Measurements from ENCODE around the gene RPUSD4. TPM values are rescaled to one million over a fixed set of nuclear protein-coding genes. Genes with fewer than 3 reads are reported as not detected.
A peak's percentile ranks its signal among the peaks of the same experiment; 100 is the strongest.

RPUSD4 gene
- total RNA-seq, 1 experiment from 2014 or later = 42.9 TPM

- H4K8ac ChIP-seq (replicated peaks; ENCODE audit: insufficient read length, low read depth, low read length) = no peak overlapping the region
- TF ChIP-seq, protein P1, sequence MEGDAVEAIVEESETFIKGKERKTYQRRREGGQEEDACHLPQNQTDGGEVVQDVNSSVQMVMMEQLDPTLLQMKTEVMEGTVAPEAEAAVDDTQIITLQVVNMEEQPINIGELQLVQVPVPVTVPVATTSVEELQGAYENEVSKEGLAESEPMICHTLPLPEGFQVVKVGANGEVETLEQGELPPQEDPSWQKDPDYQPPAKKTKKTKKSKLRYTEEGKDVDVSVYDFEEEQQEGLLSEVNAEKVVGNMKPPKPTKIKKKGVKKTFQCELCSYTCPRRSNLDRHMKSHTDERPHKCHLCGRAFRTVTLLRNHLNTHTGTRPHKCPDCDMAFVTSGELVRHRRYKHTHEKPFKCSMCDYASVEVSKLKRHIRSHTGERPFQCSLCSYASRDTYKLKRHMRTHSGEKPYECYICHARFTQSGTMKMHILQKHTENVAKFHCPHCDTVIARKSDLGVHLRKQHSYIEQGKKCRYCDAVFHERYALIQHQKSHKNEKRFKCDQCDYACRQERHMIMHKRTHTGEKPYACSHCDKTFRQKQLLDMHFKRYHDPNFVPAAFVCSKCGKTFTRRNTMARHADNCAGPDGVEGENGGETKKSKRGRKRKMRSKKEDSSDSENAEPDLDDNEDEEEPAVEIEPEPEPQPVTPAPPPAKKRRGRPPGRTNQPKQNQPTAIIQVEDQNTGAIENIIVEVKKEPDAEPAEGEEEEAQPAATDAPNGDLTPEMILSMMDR (conservative IDR thresholded peaks at IDR 0.05) = no peak
- H3K18ac ChIP-seq (ENCODE audit: insufficient read length, low read depth, low read length) = no peak overlapping the region
- no CpG with 5 or more reads among the region's 6 CpGs for WGBS (ENCODE audit: extremely low coverage, insufficient read length, low lambda C conversion rate)
- Mint-ChIP-seq H3K27me3 (ENCODE audit: low read depth) (no peaks in the 10 kb centered on the region), H3K4me3 (no peak overlapping the region), H3K27ac (peak overlapping the region in 1 of 3 experiments; percentile 31; a peak in 1 of 7 replicates), H3K4me1 (peaks cover 9 to 12% of the 10 kb centered on the region in 2 experiments), H3K36me3 (ENCODE audit: insufficient read depth in 1 of 3, low read depth in 3 of 3) (peaks cover 0 to 3% (median 0%) of the 10 kb centered on the region in 3 experiments; a peak in 1 of 7 replicates), H3K9me3 (no peaks in the 10 kb centered on the region)
- no peak overlapping the region for H3K27ac ChIP-seq (ENCODE audit: insufficient read length, low read depth, low read length)
- H3K79me1 ChIP-seq (ENCODE audit: insufficient read depth, low read depth, low read length, poor library complexity, severe bottlenecking) = peaks cover 14% of the 10 kb centered on the region
- no peak overlapping the region for H2BK12ac ChIP-seq (ENCODE audit: insufficient read length, low read depth, low read length)
- no peak overlapping the region for H3K9ac ChIP-seq (ENCODE audit: extremely low read depth, insufficient read length, low read length)
- no peak overlapping the region for H4K91ac ChIP-seq (ENCODE audit: insufficient read length, low read depth, low read length)
- DNase-seq = no peak
- H2AK5ac ChIP-seq (ENCODE audit: insufficient read length, low read length) = no peak overlapping the region
- H3K14ac ChIP-seq (ENCODE audit: insufficient read depth, low read length) = no peak overlapping the region
- H2BK5ac ChIP-seq (ENCODE audit: insufficient read length, low read length) = no peak overlapping the region
- H4K20me1 ChIP-seq (ENCODE audit: control insufficient read depth, insufficient read depth, insufficient read length) = no peaks in the 10 kb centered on the region
- H2BK20ac ChIP-seq (ENCODE audit: low read depth, low read length, poor library complexity, severe bottlenecking) = no peak overlapping the region
- H2BK15ac ChIP-seq (ENCODE audit: low read depth, low read length) = no peak overlapping the region
- no peak overlapping the region for H3T11ph ChIP-seq (ENCODE audit: low read length)
- no peak overlapping the region for H2AFZ ChIP-seq (ENCODE audit: low read length)
- H3K9me3 ChIP-seq (ENCODE audit: control insufficient read depth, low read depth, low read length) = no peaks in the 10 kb centered on the region
- no peak overlapping the region for H4K5ac ChIP-seq (ENCODE audit: insufficient read length, low read depth, low read length)
- no peak overlapping the region for H3K56ac ChIP-seq (ENCODE audit: insufficient read length, low read depth, low read length)
- no peak overlapping the region for H3K4ac ChIP-seq (ENCODE audit: low read depth, low read length)
- no peak overlapping the region for H2BK120ac ChIP-seq (ENCODE audit: low read depth, low read length, poor library complexity, severe bottlenecking)
- peaks cover 5% of the 10 kb centered on the region for H3K23me2 ChIP-seq (ENCODE audit: insufficient read length, low read depth, low read length, poor library complexity, severe bottlenecking)
- H3K79me2 ChIP-seq (ENCODE audit: insufficient read depth, low read length) = peaks cover 27% of the 10 kb centered on the region
- no peak overlapping the region for H3K23ac ChIP-seq (ENCODE audit: insufficient read length, low read depth, low read length)
- no peaks in the 10 kb centered on the region for H3K27me3 ChIP-seq (ENCODE audit: insufficient read depth, low read length)
- H3K4me1 ChIP-seq (ENCODE audit: insufficient read depth, low read length) = no peaks in the 10 kb centered on the region
- H3K4me2 ChIP-seq (ENCODE audit: insufficient read depth, insufficient read length, low read length) = no peak overlapping the region
Measured at GRCh38 chr11:126216526-126217305, 5.3 kb upstream of the RPUSD4 start.
